Measurements from ENCODE around the gene BPIFB6.

BPIFB6 gene

GRCh38 chr20:33031531-33031930, at the start of gene BPIFB6:
Gene BPIFB6 (plus strand): TSS chr20:33031648. CDS start chr20:33031648, 0 bp downstream.
- no peak for DNase-seq

- no peak for DNase-seq
Measured at GRCh38 chr20:32982617-32983458, 48.6 kb upstream of the BPIFB6 start.

GRCh38 chr20:32983459-32984112, 47.9 kb upstream of the BPIFB6 start:
- DNase-seq = no peak

GRCh38 chr20:32984196-32984595, 47.3 kb upstream of the BPIFB6 start:
- no peak for DNase-seq

- no peak for DNase-seq
Measured at GRCh38 chr20:32984631-32985354, 46.7 kb upstream of the BPIFB6 start.

GRCh38 chr20:32985596-32985995, 45.9 kb upstream of the BPIFB6 start:
- DNase-seq = no peak

- no peak for DNase-seq
Measured at GRCh38 chr20:32986331-32986966, 45.0 kb upstream of the BPIFB6 start.

- DNase-seq = no peak
Measured at GRCh38 chr20:32987044-32987825, 44.2 kb upstream of the BPIFB6 start.

GRCh38 chr20:32988008-32988407, 43.4 kb upstream of the BPIFB6 start:
- no peak for DNase-seq

- no peak for DNase-seq
Measured at GRCh38 chr20:32989507-32990283, 41.8 kb upstream of the BPIFB6 start.

- DNase-seq = no peak
Measured at GRCh38 chr20:32990426-32990825, 41.0 kb upstream of the BPIFB6 start.

GRCh38 chr20:32991383-32991782, 40.1 kb upstream of the BPIFB6 start:
- DNase-seq = no peak

- no peak for DNase-seq
Measured at GRCh38 chr20:32991792-32992641, 39.4 kb upstream of the BPIFB6 start.

- no peak for DNase-seq
Measured at GRCh38 chr20:32993496-32994050, 37.9 kb upstream of the BPIFB6 start.

- no peak for DNase-seq
Measured at GRCh38 chr20:32995802-32996201, 35.6 kb upstream of the BPIFB6 start.

- no peak for DNase-seq
Measured at GRCh38 chr20:32997431-32997830, 34.0 kb upstream of the BPIFB6 start.

- DNase-seq = no peak
Measured at GRCh38 chr20:32999603-33000250, 31.7 kb upstream of the BPIFB6 start.

GRCh38 chr20:33000802-33001466, 30.5 kb upstream of the BPIFB6 start:
- no peak for DNase-seq

Measured in NCI-H526 treated with DMSO at 0.1 percent for 48 hours (cell line).